ENCODE results near the gene PCDHGB6. TPM values are rescaled to one million over a fixed set of nuclear protein-coding genes. Genes with fewer than 3 reads are reported as not detected.
A peak's percentile ranks its signal among the peaks of the same experiment; 100 is the strongest.
"Not testable (repeated sequence)": the region's sequence is repeated elsewhere in the genome, so short reads cannot be mapped to it uniquely, and the experiment has no call there.

PCDHGB6 gene
- total and polyA plus RNA-seq, 5 donors from 2014 or later: not detected

- H3K36me3 Mint-ChIP-seq: no peaks in the 10 kb centered on the region
- peaks cover 0 to 2% (median 0%) of the 10 kb centered on the region in 4 donors for H3K4me1 Mint-ChIP-seq
- Histone ChIP-seq H3K4me1 (ENCODE audit: control insufficient read depth, insufficient read depth, low read length, poor library complexity, severe bottlenecking) (no peaks in the 10 kb centered on the region), H3K27ac (ENCODE audit: insufficient read depth, low read length, poor library complexity, severe bottlenecking) (no peak overlapping the region), H3K4me3 (ENCODE audit: low read depth, low read length) (no peak overlapping the region), H3K27me3 (ENCODE audit: control insufficient read depth, insufficient read depth, low read length) (peaks cover 42% of the 10 kb centered on the region), H3K9me3 (ENCODE audit: control insufficient read depth in 2 of 2, low read length in 2 of 2) (peaks cover 18 to 30% of the 10 kb centered on the region in 2 experiments), H3K36me3 (ENCODE audit: control insufficient read depth, insufficient read depth, low read length) (no peaks in the 10 kb centered on the region)
- H3K27me3 Mint-ChIP-seq: peaks cover 60% of the 10 kb centered on the region
- no peak overlapping the region for H3K27ac Mint-ChIP-seq
- no peak overlapping the region for H3K4me3 Mint-ChIP-seq
- DNase-seq: no peak
- H3K9me3 Mint-ChIP-seq: peaks cover 0 to 49% (median 17%) of the 10 kb centered on the region in 7 donors
- ATAC-seq (ENCODE audit: low read depth in 2 of 2): no peak
Observed at GRCh38 chr5:141383345-141383744, 24.5 kb upstream of the PCDHGB6 start.

GRCh38 chr5:141384471-141385267 is 23.2 kb upstream of the PCDHGB6 start:
- Histone ChIP-seq H3K9me3 (ENCODE audit: control insufficient read depth in 2 of 2, low read length in 2 of 2) (peaks cover 21 to 41% of the 10 kb centered on the region in 2 experiments), H3K36me3 (ENCODE audit: control insufficient read depth, insufficient read depth, low read length) (no peaks in the 10 kb centered on the region), H3K27me3 (ENCODE audit: control insufficient read depth, insufficient read depth, low read length) (peaks cover 48% of the 10 kb centered on the region), H3K4me3 (ENCODE audit: low read depth, low read length) (no peak overlapping the region), H3K27ac (ENCODE audit: insufficient read depth, low read length, poor library complexity, severe bottlenecking) (no peak overlapping the region), H3K4me1 (ENCODE audit: control insufficient read depth, insufficient read depth, low read length, poor library complexity, severe bottlenecking) (no peaks in the 10 kb centered on the region)
- Mint-ChIP-seq H3K4me1 (peaks cover 0 to 2% (median 0%) of the 10 kb centered on the region in 4 donors), H3K4me3 (no peak overlapping the region), H3K27ac (no peak overlapping the region), H3K27me3 (peaks cover 61% of the 10 kb centered on the region), H3K9me3 (peaks cover 0 to 50% (median 16%) of the 10 kb centered on the region in 7 donors), H3K36me3 (no peaks in the 10 kb centered on the region)
- DNase-seq: no peak
- no peak for ATAC-seq (ENCODE audit: low read depth in 2 of 2)

GRCh38 chr5:141387557-141388311 is 20.1 kb upstream of the PCDHGB6 start, which contains the start of gene PCDHGB4:
Gene PCDHGB4 (plus strand): TSS chr5:141387698. CDS start chr5:141387885, 187 bp downstream.
- H3K27me3 ChIP-seq (ENCODE audit: control insufficient read depth, insufficient read depth, low read length): peaks cover 46% of the 10 kb centered on the region
- H3K36me3 ChIP-seq (ENCODE audit: control insufficient read depth, insufficient read depth, low read length); H3K4me1 ChIP-seq (ENCODE audit: control insufficient read depth, insufficient read depth, low read length, poor library complexity, severe bottlenecking); H3K36me3 Mint-ChIP-seq; DNase-seq; H3K4me3 ChIP-seq (ENCODE audit: low read depth, low read length); H3K4me3 Mint-ChIP-seq; H3K27ac ChIP-seq (ENCODE audit: insufficient read depth, low read length, poor library complexity, severe bottlenecking); H3K4me1 Mint-ChIP-seq: not testable (repeated sequence)
- H3K9me3 Mint-ChIP-seq: peaks cover 0 to 59% (median 18%) of the 10 kb centered on the region in 7 donors
- peaks cover 20 to 48% of the 10 kb centered on the region in 2 experiments for H3K9me3 ChIP-seq (ENCODE audit: control insufficient read depth in 2 of 2, low read length in 2 of 2)
- ATAC-seq (ENCODE audit: low read depth in 2 of 2): peak in 1 of 2 donors; percentile 34
- peaks cover 65% of the 10 kb centered on the region for H3K27me3 Mint-ChIP-seq
- H3K27ac Mint-ChIP-seq: peak within 1 kb of the TSS in 1 of 3 donors; percentile 49

GRCh38 chr5:141388661-141389060 is 19.2 kb upstream of the PCDHGB6 start:
- H3K4me3 Mint-ChIP-seq: no peak overlapping the region
- no peak for ATAC-seq (ENCODE audit: low read depth in 2 of 2)
- H3K9me3 ChIP-seq (ENCODE audit: control insufficient read depth in 2 of 2, low read length in 2 of 2): peaks cover 20 to 48% of the 10 kb centered on the region in 2 experiments

GRCh38 chr5:141389153-141390042 is 18.4 kb upstream of the PCDHGB6 start:
- Mint-ChIP-seq H3K36me3 (peaks cover 3% of the 10 kb centered on the region), H3K4me3 (peak overlapping the region in 1 of 4 donors; percentile 77), H3K4me1 (peaks cover 0 to 3% (median 0%) of the 10 kb centered on the region in 4 donors), H3K27me3 (peaks cover 58% of the 10 kb centered on the region), H3K9me3 (peaks cover 0 to 60% (median 18%) of the 10 kb centered on the region in 7 donors), H3K27ac (no peak overlapping the region)
- Histone ChIP-seq H3K4me1 (ENCODE audit: control insufficient read depth, insufficient read depth, low read length, poor library complexity, severe bottlenecking) (no peaks in the 10 kb centered on the region), H3K4me3 (ENCODE audit: low read depth, low read length) (no peak overlapping the region), H3K27ac (ENCODE audit: insufficient read depth, low read length, poor library complexity, severe bottlenecking) (no peak overlapping the region), H3K27me3 (ENCODE audit: control insufficient read depth, insufficient read depth, low read length) (peaks cover 41% of the 10 kb centered on the region), H3K36me3 (ENCODE audit: control insufficient read depth, insufficient read depth, low read length) (no peaks in the 10 kb centered on the region), H3K9me3 (ENCODE audit: control insufficient read depth in 2 of 2, low read length in 2 of 2) (peaks cover 21 to 54% of the 10 kb centered on the region in 2 experiments)
- ATAC-seq (ENCODE audit: low read depth in 2 of 2): no peak
- DNase-seq: no peak

More at GRCh38 chr5:141388661-141389060, 19.2 kb upstream of the PCDHGB6 start:
- H3K27ac Mint-ChIP-seq: peak overlapping the region in 1 of 3 donors; percentile 49
- Histone ChIP-seq H3K4me1 (ENCODE audit: control insufficient read depth, insufficient read depth, low read length, poor library complexity, severe bottlenecking) (no peaks in the 10 kb centered on the region), H3K4me3 (ENCODE audit: low read depth, low read length) (no peak overlapping the region), H3K27me3 (ENCODE audit: control insufficient read depth, insufficient read depth, low read length) (peaks cover 42% of the 10 kb centered on the region), H3K36me3 (ENCODE audit: control insufficient read depth, insufficient read depth, low read length) (no peaks in the 10 kb centered on the region), H3K27ac (ENCODE audit: insufficient read depth, low read length, poor library complexity, severe bottlenecking) (no peak overlapping the region)
- peaks cover 3% of the 10 kb centered on the region for H3K36me3 Mint-ChIP-seq
- H3K27me3 Mint-ChIP-seq: peaks cover 61% of the 10 kb centered on the region
- peaks cover 0 to 60% (median 18%) of the 10 kb centered on the region in 7 donors for H3K9me3 Mint-ChIP-seq
- H3K4me1 Mint-ChIP-seq: peaks cover 0 to 3% (median 0%) of the 10 kb centered on the region in 4 donors
- no peak for DNase-seq

GRCh38 chr5:141392429-141393198 is 15.2 kb upstream of the PCDHGB6 start, which contains the start of gene PCDHGA8:
Gene PCDHGA8 (plus strand): TSS chr5:141392633. CDS start chr5:141392814, 181 bp downstream.
- Mint-ChIP-seq H3K4me1 (peaks cover 0 to 3% (median 0%) of the 10 kb centered on the region in 4 donors), H3K36me3 (peaks cover 3% of the 10 kb centered on the region), H3K4me3 (peak within 1 kb of the TSS in 1 of 4 donors; percentile 1), H3K9me3 (peaks cover 0 to 57% (median 11%) of the 10 kb centered on the region in 7 donors), H3K27me3 (peaks cover 46% of the 10 kb centered on the region), H3K27ac (no peak within 1 kb of the TSS)
- H3K27ac ChIP-seq (ENCODE audit: insufficient read depth, low read length, poor library complexity, severe bottlenecking): no peak within 1 kb of the TSS
- H3K9me3 ChIP-seq (ENCODE audit: control insufficient read depth in 2 of 2, low read length in 2 of 2): peaks cover 24 to 37% of the 10 kb centered on the region in 2 experiments
- DNase-seq: no peak
- H3K36me3 ChIP-seq (ENCODE audit: control insufficient read depth, insufficient read depth, low read length): no peaks in the 10 kb centered on the region
- H3K27me3 ChIP-seq (ENCODE audit: control insufficient read depth, insufficient read depth, low read length): peaks cover 26% of the 10 kb centered on the region
- ATAC-seq (ENCODE audit: low read depth in 2 of 2): no peak
- H3K4me3 ChIP-seq (ENCODE audit: low read depth, low read length): no peak within 1 kb of the TSS
- no peaks in the 10 kb centered on the region for H3K4me1 ChIP-seq (ENCODE audit: control insufficient read depth, insufficient read depth, low read length, poor library complexity, severe bottlenecking)

All from CD4-positive, CD25-positive, alpha-beta regulatory T cell (primary cell).